ENCODE results near the gene NUPR1. TPM values are rescaled to one million over a fixed set of nuclear protein-coding genes. Genes with fewer than 3 reads are reported as not detected.
A peak's percentile ranks its signal among the peaks of the same experiment; 100 is the strongest.

NUPR1 gene
- total and polyA plus RNA-seq, 2 of the 13 experiments (the other 11 are each of a cell fraction or from before 2014, with no cell fraction given) = 18.0 to 25.6 TPM

GRCh38 chr16:28491970-28492474, 46.8 kb downstream of the NUPR1 start, which contains the start of gene CLN3 (continued):
- TF ChIP-seq RNF219 (CRISPR knock-in tag; IDR thresholded peaks at IDR 0.05) (no peak), ZBTB43 (CRISPR knock-in tag; conservative IDR thresholded peaks at IDR 0.05) (0 out of 2 replicates have a peak, but pooled peaks have one; percentile 23), TMF1 (CRISPR knock-in tag; IDR thresholded peaks at IDR 0.05; ENCODE audit: low read depth) (no peak), GRHL1 (CRISPR knock-in tag; conservative IDR thresholded peaks at IDR 0.05) (no peak), CERS6 (CRISPR knock-in tag; IDR thresholded peaks at IDR 0.05) (no peak), SMARCE1 (IDR thresholded peaks at IDR 0.05; ENCODE audit: borderline replicate concordance) (no peak), MLLT10 (CRISPR knock-in tag; IDR thresholded peaks at IDR 0.05) (no peak), ZNF484 (CRISPR knock-in tag; IDR thresholded peaks at IDR 0.05; ENCODE audit: borderline replicate concordance, low read depth) (no peak), ZNF30 (CRISPR knock-in tag; IDR thresholded peaks at IDR 0.05) (no peak), ZMAT3 (CRISPR knock-in tag; conservative IDR thresholded peaks at IDR 0.05) (no peak), TAF15 (IDR thresholded peaks at IDR 0.05; ENCODE audit: low read depth, low read length, poor library complexity, severe bottlenecking) (no peak), NFYC (CRISPR knock-in tag; IDR thresholded peaks at IDR 0.05) (peak; percentile 44; the same call in 1 of the 2 replicates), CREB1 (IDR thresholded peaks at IDR 0.05) (peak; percentile 76), CREB1 (CRISPR knock-in tag; IDR thresholded peaks at IDR 0.05) (peak; percentile 86), ZNF143 (CRISPR knock-in tag; IDR thresholded peaks at IDR 0.05) (peak; percentile 52), ZBTB8A (CRISPR knock-in tag; IDR thresholded peaks at IDR 0.05; ENCODE audit: borderline replicate concordance, low read depth) (no peak), ZBTB39 (CRISPR knock-in tag; IDR thresholded peaks at IDR 0.05) (no peak), ETS1 (CRISPR knock-in tag; IDR thresholded peaks at IDR 0.05) (0 out of 2 replicates have a peak, but pooled peaks have one; percentile 35)
